ENCODE results near the gene CDH23.

DNA sequence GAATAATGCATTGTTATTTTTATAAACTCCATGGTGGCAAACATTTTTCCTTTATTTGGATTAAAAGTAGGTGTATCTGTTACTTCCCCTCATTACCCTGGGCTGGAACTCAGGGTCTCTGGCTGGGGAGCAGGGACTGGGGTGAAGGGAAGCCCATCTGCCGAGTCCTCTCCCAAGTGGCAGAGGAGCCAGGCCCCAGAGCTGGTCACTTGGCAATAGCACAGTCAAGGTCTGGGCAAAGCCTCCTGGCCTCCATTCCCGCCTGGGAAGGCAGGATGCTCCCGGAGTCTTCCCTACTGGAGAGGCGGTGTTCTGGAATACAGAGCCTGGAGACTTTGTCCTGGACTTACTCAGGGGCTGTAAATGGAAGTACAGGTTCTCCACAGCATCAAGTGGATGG is 76.2 kb downstream of the CDH23 start:
- TF ChIP-seq, protein P1, sequence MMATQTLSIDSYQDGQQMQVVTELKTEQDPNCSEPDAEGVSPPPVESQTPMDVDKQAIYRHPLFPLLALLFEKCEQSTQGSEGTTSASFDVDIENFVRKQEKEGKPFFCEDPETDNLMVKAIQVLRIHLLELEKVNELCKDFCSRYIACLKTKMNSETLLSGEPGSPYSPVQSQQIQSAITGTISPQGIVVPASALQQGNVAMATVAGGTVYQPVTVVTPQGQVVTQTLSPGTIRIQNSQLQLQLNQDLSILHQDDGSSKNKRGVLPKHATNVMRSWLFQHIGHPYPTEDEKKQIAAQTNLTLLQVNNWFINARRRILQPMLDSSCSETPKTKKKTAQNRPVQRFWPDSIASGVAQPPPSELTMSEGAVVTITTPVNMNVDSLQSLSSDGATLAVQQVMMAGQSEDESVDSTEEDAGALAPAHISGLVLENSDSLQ (IDR thresholded peaks at IDR 0.05), result no peak
- no peak for TF ChIP-seq FOXA1 (IDR thresholded peaks at IDR 0.05)
- no peak for TF ChIP-seq ZNF384 (IDR thresholded peaks at IDR 0.05)
- no peak for TF ChIP-seq FOXM1 (IDR thresholded peaks at IDR 0.05; ENCODE audit: borderline replicate concordance)
- no peak for TF ChIP-seq SUZ12 (IDR thresholded peaks at IDR 0.05)
- no peak for TF ChIP-seq L3MBTL2 (conservative IDR thresholded peaks at IDR 0.05)
- TF ChIP-seq ARNT (IDR thresholded peaks at IDR 0.05), result no peak
- no peak for TF ChIP-seq FOXK2 (IDR thresholded peaks at IDR 0.05)
- no peak for TF ChIP-seq TARDBP (IDR thresholded peaks at IDR 0.05)
- no peak for TF ChIP-seq SP1 (IDR thresholded peaks at IDR 0.05)
- TF ChIP-seq NFRKB (IDR thresholded peaks at IDR 0.05), result no peak
- no peak for TF ChIP-seq CTBP1 (IDR thresholded peaks at IDR 0.05; ENCODE audit: borderline replicate concordance)
- no peak for TF ChIP-seq ELF4 (IDR thresholded peaks at IDR 0.05)

Measured in HEK293T (cell line).